Prostate gland (tissue), 2 donors: ENCODE measurements around the gene GALNT7. TPM values are rescaled to one million over a fixed set of nuclear protein-coding genes. Genes with fewer than 3 reads are reported as not detected.

ENCODE experiments used
- DNase-seq: peaks from one replicate; pipeline ENCODE4 v3.0.0-alpha.2; 2019; ENCODE audit warnings: low spot score
- H3K27ac ChIP-seq, 2 donors: fragments of 200-600 bp; sonication (generic); 2 replicates each; pipeline ENCODE4 v1.5.1; 2017 to 2019
- H3K27me3 ChIP-seq: fragments of 200-600 bp; sonication (generic); replicated peaks from 2 replicates; pipeline ENCODE4 v1.5.1; 2019; ENCODE audit not compliant: insufficient read depth
- H3K36me3 ChIP-seq, 2 donors: fragments of 200-600 bp; sonication (generic); 1 replicate in 1 of 2; 2 replicates in 1 of 2; pipeline versions ENCODE4 v1.5.1 to v1.8.1; 2017 to 2019
- H3K4me1 ChIP-seq: fragments of 200-600 bp; sonication (generic); replicated peaks from 2 replicates; pipeline ENCODE4 v1.5.1; 2019
- H3K4me3 ChIP-seq, 2 donors: fragments of 200-600 bp; sonication (generic); 2 replicates each; pipeline ENCODE4 v1.5.1; 2017 to 2019
- H3K9me3 ChIP-seq: fragments of 200-600 bp; sonication (generic); 2 replicates; pipeline ENCODE4 v1.5.1; 2017
- POLR2A ChIP-seq: fragments of 450-650 bp; IDR thresholded peaks from one replicate; pipeline ENCODE4 v1.6.1; 2016; ENCODE audit warnings: antibody characterized with exemption, mild to moderate bottlenecking
- POLR2AphosphoS5 ChIP-seq: sonication (generic); formaldehyde crosslinking; IDR thresholded peaks from one replicate; pipeline ENCODE4 v1.6.1; 2017; ENCODE audit warnings: antibody characterized with exemption
- WGBS: methylation state at CpG from one replicate; pipeline ENCODE4 v1.1.5; 2018; 5-methylcytosine and 5-hydroxymethylcytosine counted together
- intact Hi-C: fragments of 100-400 bp; cut with DNase I; formaldehyde crosslinking; loops from one replicate; pipeline ENCODE4 v1.14.2; 2022
- microRNA counts, 2 donors: library from miRNA; unstranded; fragments of <30 nt; microRNA quantifications; one replicate each; lab custom pipeline; 2016 to 2017
- microRNA-seq: library from miRNA; unstranded; fragments of <30 nt; microRNA quantifications from one replicate; pipeline ENCODE4, GENCODE V29; 2016
- small RNA-seq, 2 donors: library from RNA; depleted of rRNA; stranded (forward); fragments of <200 nt; gene quantifications; one replicate each; pipeline ENCODE3, GENCODE V24; 2016
- total RNA-seq, 2 donors: library from RNA; depleted of rRNA; stranded (reverse); fragments of >200 nt; gene quantifications; one replicate each; pipeline ENCODE4 v1.1.0, GENCODE V29; 2016
- TF ChIP-seq, protein P1 (sequence below), 4 experiments: fragments of 200-600 bp in 2 of 4; fragments of 450-650 bp in 2 of 4; sonication (generic) in 2 of 4; IDR thresholded peaks; 1 replicate in 3 of 4; 2 replicates in 1 of 4; pipeline ENCODE4 v1.5.1; 2016 to 2019; ENCODE audit warnings: antibody characterized with exemption in 4 of 4, mild to moderate bottlenecking in 2 of 4, moderate library complexity in 2 of 4

GALNT7 gene
- total RNA-seq, 2 donors from 2014 or later: 45.5 to 109 TPM

DNA sequence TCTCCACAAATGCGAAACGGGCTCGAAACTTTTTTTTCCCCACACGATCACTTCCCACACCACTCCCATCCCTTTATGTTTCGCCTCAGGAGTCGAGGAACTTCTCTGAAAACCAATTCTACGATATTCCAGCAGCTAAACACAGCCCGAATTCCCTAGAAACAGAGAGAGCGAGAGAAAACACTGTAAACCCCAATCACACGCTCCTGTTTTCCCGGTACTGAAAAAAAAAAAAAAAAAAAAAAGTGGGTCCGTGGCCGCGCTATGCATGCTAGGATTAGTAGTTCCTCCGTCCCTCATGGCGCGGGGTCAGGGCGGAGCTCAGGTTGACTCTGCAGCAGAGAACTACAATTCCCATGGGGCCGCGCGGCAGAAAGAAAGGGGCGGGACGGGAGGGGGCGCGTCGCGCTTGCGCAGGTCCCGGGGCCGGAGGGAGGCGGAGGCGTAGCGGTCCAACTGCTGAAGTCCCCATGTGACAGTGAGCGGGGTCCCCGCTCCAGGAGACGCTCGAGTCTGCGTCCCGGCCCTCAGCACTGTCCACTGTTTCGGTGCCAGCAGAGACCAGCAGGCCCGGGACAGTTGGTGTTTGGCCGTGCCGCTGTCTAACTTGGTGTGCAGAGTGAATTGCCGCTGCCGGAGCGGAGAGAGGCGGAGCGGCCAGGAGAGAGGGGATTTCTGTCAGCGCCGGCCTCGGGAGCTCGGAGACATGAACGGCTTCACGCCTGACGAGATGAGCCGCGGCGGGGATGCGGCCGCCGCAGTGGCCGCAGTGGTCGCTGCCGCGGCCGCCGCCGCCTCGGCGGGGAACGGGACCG lies 202.1 kb downstream of the GALNT7 start, which contains the start of gene SAP30:
SAP30 (plus strand) TSS at position 478 of the 815 bp plus-strand sequence; CDS start at position 707, 229 bp downstream.
- DNase-seq: peak; percentile 98
- H3K36me3 ChIP-seq: no peaks in the 10 kb centered on the region
- H3K27me3 ChIP-seq: no peaks in the 10 kb centered on the region
- intact Hi-C loops: loop anchor here (1.0 kb wide), 1 partner anchor 36 kb away; the partner anchor contains the start of gene HMGB2
- peak within 1 kb of the TSS; percentile 81 to 92 for H3K4me3 ChIP-seq
- peak within 1 kb of the TSS; percentile 94 to 97 for H3K27ac ChIP-seq
- no peaks in the 10 kb centered on the region for H3K4me1 ChIP-seq
- TF ChIP-seq, protein P1, sequence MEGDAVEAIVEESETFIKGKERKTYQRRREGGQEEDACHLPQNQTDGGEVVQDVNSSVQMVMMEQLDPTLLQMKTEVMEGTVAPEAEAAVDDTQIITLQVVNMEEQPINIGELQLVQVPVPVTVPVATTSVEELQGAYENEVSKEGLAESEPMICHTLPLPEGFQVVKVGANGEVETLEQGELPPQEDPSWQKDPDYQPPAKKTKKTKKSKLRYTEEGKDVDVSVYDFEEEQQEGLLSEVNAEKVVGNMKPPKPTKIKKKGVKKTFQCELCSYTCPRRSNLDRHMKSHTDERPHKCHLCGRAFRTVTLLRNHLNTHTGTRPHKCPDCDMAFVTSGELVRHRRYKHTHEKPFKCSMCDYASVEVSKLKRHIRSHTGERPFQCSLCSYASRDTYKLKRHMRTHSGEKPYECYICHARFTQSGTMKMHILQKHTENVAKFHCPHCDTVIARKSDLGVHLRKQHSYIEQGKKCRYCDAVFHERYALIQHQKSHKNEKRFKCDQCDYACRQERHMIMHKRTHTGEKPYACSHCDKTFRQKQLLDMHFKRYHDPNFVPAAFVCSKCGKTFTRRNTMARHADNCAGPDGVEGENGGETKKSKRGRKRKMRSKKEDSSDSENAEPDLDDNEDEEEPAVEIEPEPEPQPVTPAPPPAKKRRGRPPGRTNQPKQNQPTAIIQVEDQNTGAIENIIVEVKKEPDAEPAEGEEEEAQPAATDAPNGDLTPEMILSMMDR (IDR thresholded peaks at IDR 0.05): peak in 1 of 4 experiments; percentile 17
- peak; percentile 99 for TF ChIP-seq POLR2A
- TF ChIP-seq POLR2AphosphoS5: peak; percentile 95
- no peaks in the 10 kb centered on the region for H3K9me3 ChIP-seq
- under 1% methylated on average over 58 of the region's 72 CpGs for WGBS

DNA sequence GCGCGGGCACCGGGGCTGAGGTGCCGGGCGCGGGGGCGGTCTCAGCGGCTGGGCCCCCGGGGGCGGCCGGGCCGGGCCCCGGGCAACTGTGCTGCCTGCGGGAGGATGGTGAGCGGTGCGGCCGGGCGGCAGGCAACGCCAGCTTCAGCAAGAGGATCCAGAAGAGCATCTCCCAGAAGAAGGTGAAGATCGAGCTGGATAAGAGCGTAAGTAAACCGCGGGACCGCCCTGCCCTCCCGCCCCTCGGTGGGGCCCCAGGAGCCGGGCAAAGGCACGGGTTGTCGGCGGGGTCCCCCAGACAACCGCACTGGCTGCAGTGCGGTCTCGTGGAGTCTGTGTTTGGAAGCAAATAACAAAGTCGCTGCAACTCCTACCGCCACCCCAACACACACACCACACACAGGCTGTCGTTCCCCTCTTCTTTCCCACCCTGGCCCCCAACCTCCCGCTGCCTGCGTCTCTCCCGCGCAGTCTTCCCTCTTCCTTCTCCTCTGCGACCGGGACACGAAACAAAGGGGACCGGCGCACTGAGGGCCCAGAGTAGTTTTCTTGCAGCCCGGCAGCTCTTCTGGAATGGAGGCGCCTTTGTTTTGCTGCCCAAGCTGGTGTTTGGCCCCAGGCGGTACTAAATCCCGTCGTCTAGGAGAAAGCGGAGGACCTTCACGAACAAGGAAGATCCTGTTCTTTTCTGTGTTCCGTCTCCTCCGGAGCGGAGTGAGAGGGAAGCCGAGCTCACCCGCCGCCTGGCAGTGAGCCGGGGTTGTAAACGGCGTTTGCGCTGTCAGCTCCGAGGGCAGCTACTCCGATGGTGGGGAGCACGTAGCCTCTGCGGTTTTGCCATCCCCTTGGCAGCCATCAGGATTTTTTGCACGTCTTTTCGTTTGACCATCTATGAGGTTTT lies 202.9 kb downstream of the GALNT7 start:
- no peaks in the 10 kb centered on the region for H3K4me1 ChIP-seq
- H3K36me3 ChIP-seq: no peaks in the 10 kb centered on the region
- peak overlapping the region; percentile 81 to 92 for H3K4me3 ChIP-seq
- peak overlapping the region; percentile 88 to 97 for H3K27ac ChIP-seq
- peak; percentile 71 for DNase-seq
- intact Hi-C loops: no loop called here
- H3K27me3 ChIP-seq: no peaks in the 10 kb centered on the region
- TF ChIP-seq POLR2A (peak; percentile 36), POLR2AphosphoS5 (peak; percentile 74)
- TF ChIP-seq, protein P1 (IDR thresholded peaks at IDR 0.05): no peak
- WGBS: under 1% methylated on average over 57 of the region's 68 CpGs
- no peaks in the 10 kb centered on the region for H3K9me3 ChIP-seq

MicroRNAs within 50 kb of the gene (microRNA counts, 767-probe panel; counts per million panel counts)
- microRNA hsa-miR-548t-5p (lab: Ali Mortazavi, UCI): 0 to 431 counts per million in 2 donors

Small RNAs within 50 kb of the gene (microRNA-seq; reads per million reads assigned to microRNA genes)
- gene MIR548T: 0.42 reads per million

Small RNAs within 50 kb of the gene (small RNA-seq; reads per million reads assigned to genes)
- 0 reads per million in 2 donors for gene MIR548T
- gene RN7SL253P: 0 reads per million in 2 donors

Other genes starting within 250 kb of the GALNT7 start
- gene HMGB2, start 165.5 kb downstream of the GALNT7 start, total RNA-seq: 10 to 100 TPM; 32.2 to 38.0 TPM
- gene SAP30, start 202.1 kb downstream of the GALNT7 start, total RNA-seq: 10 to 100 TPM; 34.9 to 39.0 TPM
- gene SCRG1, start 230.3 kb downstream of the GALNT7 start, total RNA-seq: 10 to 100 TPM in 1 of 2 donors, under 1 TPM in 1; 0.14 to 15.1 TPM